HL-60 (cell line): Measurements from ENCODE around the gene NKX3-2.

Experiments used
- GABPA ChIP-seq: IDR thresholded peaks from 2 replicates; pipeline ENCODE4 v1.6.1; 2012; ENCODE audit warnings: low read depth
- POLR2AphosphoS5 ChIP-seq: IDR thresholded peaks from 2 replicates; pipeline ENCODE4 v1.6.1; 2012; ENCODE audit warnings: low read depth
- TF ChIP-seq, protein P1 (sequence below): IDR thresholded peaks from one replicate; pipeline ENCODE4 v1.5.1; 2011; ENCODE audit warnings: low read length, control low read depth, inconsistent platforms; ENCODE audit not compliant: insufficient read depth

DNA sequence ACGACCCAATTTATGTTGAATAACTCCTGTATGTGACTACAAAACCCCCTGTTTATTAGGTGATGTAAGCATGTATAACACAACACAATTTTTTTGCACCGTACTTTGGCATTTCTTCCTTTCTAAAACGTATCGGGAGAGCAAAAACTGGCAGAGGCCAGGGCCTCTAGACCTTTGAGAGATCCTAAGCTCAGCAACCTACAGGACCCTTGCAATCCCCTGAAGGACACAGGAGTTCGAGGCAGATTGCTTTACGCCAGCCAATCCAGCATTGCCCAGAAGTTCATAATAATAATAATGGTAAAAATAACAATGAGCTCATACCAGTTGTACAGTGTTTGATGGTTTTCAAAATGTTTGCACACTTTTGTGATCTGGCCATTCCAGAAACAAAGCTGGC is 7.7 kb downstream of the NKX3-2 start:
- no peak for TF ChIP-seq POLR2AphosphoS5
- TF ChIP-seq, protein P1, sequence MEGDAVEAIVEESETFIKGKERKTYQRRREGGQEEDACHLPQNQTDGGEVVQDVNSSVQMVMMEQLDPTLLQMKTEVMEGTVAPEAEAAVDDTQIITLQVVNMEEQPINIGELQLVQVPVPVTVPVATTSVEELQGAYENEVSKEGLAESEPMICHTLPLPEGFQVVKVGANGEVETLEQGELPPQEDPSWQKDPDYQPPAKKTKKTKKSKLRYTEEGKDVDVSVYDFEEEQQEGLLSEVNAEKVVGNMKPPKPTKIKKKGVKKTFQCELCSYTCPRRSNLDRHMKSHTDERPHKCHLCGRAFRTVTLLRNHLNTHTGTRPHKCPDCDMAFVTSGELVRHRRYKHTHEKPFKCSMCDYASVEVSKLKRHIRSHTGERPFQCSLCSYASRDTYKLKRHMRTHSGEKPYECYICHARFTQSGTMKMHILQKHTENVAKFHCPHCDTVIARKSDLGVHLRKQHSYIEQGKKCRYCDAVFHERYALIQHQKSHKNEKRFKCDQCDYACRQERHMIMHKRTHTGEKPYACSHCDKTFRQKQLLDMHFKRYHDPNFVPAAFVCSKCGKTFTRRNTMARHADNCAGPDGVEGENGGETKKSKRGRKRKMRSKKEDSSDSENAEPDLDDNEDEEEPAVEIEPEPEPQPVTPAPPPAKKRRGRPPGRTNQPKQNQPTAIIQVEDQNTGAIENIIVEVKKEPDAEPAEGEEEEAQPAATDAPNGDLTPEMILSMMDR = no peak
- TF ChIP-seq GABPA = no peak
